Neuronal stem cell (in vitro differentiated cells): Measurements from ENCODE around the gene ETFA.

Source experiments
- DNase-seq: peaks from one replicate; pipeline ENCODE4 v3.0.0-alpha.2; 2013; ENCODE audit warnings: low spot score
- H2AFZ ChIP-seq: one replicate; pipeline ENCODE4 v1.6.1; 2013; ENCODE audit warnings: mild to moderate bottlenecking, low read length, inconsistent platforms
- H2AK5ac ChIP-seq: 2 replicates; pipeline ENCODE4 v1.6.1; 2013; ENCODE audit warnings: low read depth, mild to moderate bottlenecking, inconsistent platforms, low read length, moderate library complexity, mixed read lengths
- H2BK120ac ChIP-seq: 2 replicates; pipeline ENCODE4 v1.6.1; 2013; ENCODE audit warnings: low read depth, mild to moderate bottlenecking, inconsistent platforms, low read length, moderate library complexity, mixed read lengths
- H2BK12ac ChIP-seq: one replicate; pipeline ENCODE4 v1.6.1; 2013; ENCODE audit warnings: low read length, inconsistent platforms
- H2BK15ac ChIP-seq: 2 replicates; pipeline ENCODE4 v1.6.1; 2013; ENCODE audit warnings: mild to moderate bottlenecking, low read length, inconsistent platforms, mixed read lengths
- H2BK5ac ChIP-seq: one replicate; pipeline ENCODE4 v1.6.1; 2013; ENCODE audit warnings: inconsistent platforms, mild to moderate bottlenecking, low read length, moderate library complexity
- H3K14ac ChIP-seq: one replicate; pipeline ENCODE4 v1.6.1; 2013; ENCODE audit warnings: low read length, inconsistent platforms
- H3K18ac ChIP-seq: 2 replicates; pipeline ENCODE4 v1.6.1; 2013; ENCODE audit warnings: low read length, inconsistent platforms
- H3K23ac ChIP-seq: 2 replicates; pipeline ENCODE4 v1.6.1; 2013; ENCODE audit warnings: low read depth, mild to moderate bottlenecking, mixed read lengths, low read length, inconsistent platforms; ENCODE audit not compliant: poor library complexity
- H3K27ac ChIP-seq: replicated peaks from 3 replicates; pipeline ENCODE4 v1.5.1; 2013; ENCODE audit warnings: low read length, inconsistent platforms
- H3K27me3 ChIP-seq, 3 experiments: 2 replicates each; pipeline ENCODE4 v1.6.1; 2013; ENCODE audit warnings: low read length in 3 of 3, mild to moderate bottlenecking in 2 of 3, inconsistent platforms in 1 of 3, low read depth in 1 of 3, mixed read lengths in 1 of 3, moderate library complexity in 1 of 3; ENCODE audit not compliant: control insufficient read depth in 3 of 3, insufficient read depth in 3 of 3
- H3K36me3 ChIP-seq, 2 donors: replicated peaks in 1 of 2; 2 replicates each; pipeline ENCODE4 v1.6.1; 2013; ENCODE audit warnings: low read length in 2 of 2; ENCODE audit not compliant: control insufficient read depth in 2 of 2, insufficient read depth in 2 of 2
- H3K4ac ChIP-seq: 2 replicates; pipeline ENCODE4 v1.6.1; 2013; ENCODE audit warnings: inconsistent platforms, mild to moderate bottlenecking, low read length, moderate library complexity
- H3K4me1 ChIP-seq, 2 donors: 1 replicate in 1 of 2; 2 replicates in 1 of 2; pipeline ENCODE4 v1.6.1; 2013; ENCODE audit warnings: low read length in 2 of 2, low read depth in 1 of 2; ENCODE audit not compliant: control insufficient read depth in 2 of 2, insufficient read depth in 1 of 2
- H3K4me2 ChIP-seq: one replicate; pipeline ENCODE4 v1.6.1; 2013; ENCODE audit warnings: mild to moderate bottlenecking, low read length, inconsistent platforms; ENCODE audit not compliant: insufficient read depth, poor library complexity, severe bottlenecking
- H3K4me3 ChIP-seq, 2 donors: 2 replicates each; pipeline ENCODE4 v1.5.1; 2013; ENCODE audit warnings: low read length in 2 of 2, mild to moderate bottlenecking in 2 of 2, inconsistent platforms in 1 of 2, moderate library complexity in 1 of 2
- H3K79me1 ChIP-seq: one replicate; pipeline ENCODE4 v1.6.1; 2013; ENCODE audit warnings: low read depth, mild to moderate bottlenecking, inconsistent platforms, low read length, moderate library complexity
- H3K9ac ChIP-seq: one replicate; pipeline ENCODE4 v1.6.1; 2013; ENCODE audit warnings: mild to moderate bottlenecking, low read depth, low read length, inconsistent platforms; ENCODE audit not compliant: poor library complexity
- H3K9me3 ChIP-seq, 2 donors: replicated peaks in 1 of 2; 2 replicates each; pipeline versions ENCODE3 to v1.6.1; 2013; ENCODE audit warnings: low read length in 2 of 2, mild to moderate bottlenecking in 2 of 2, inconsistent platforms in 1 of 2, low read depth in 1 of 2, mixed read lengths in 1 of 2, moderate library complexity in 1 of 2; ENCODE audit not compliant: control insufficient read depth in 2 of 2, insufficient read depth in 1 of 2
- H4K8ac ChIP-seq: one replicate; pipeline ENCODE4 v1.6.1; 2013; ENCODE audit warnings: low read depth, mild to moderate bottlenecking, inconsistent platforms, low read length, moderate library complexity
- H4K91ac ChIP-seq: one replicate; pipeline ENCODE4 v1.6.1; 2013; ENCODE audit warnings: low read length, low read depth, mild to moderate bottlenecking, inconsistent platforms; ENCODE audit not compliant: poor library complexity
- WGBS, 2 donors: extraction: QIAGEN DNeasy Blood & Tissue Kit; methylation state at CpG; one replicate each; pipeline ENCODE4 v1.1.7; 2013; ENCODE audit warnings: missing lambda C conversion rate in 2 of 2, mixed read lengths in 1 of 2; ENCODE audit not compliant: insufficient read length in 2 of 2, insufficient replicate concordance in 1 of 2; ENCODE audit errors: extremely low coverage in 2 of 2; 5-methylcytosine and 5-hydroxymethylcytosine counted together

Gene ETFA

DNA sequence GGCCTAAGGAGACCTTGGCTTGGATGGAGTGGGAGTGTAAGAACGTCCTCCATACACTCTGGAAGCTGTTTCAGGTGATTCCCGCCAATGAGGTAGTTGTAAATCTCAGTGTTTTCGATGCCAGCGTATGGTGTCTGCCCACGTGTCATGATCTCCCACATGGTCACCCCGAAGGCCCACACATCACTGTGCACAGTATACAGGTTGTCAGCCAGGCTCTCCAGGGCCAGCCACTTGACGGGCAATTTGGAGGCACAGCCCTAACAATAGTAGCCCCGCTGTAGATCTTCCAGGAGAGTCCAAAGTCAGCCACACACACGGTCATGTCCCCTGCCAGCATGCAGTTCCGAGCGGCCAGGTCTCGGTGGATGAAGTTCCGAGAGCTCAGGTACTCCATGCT is 51.9 kb downstream of the ETFA start:
- Histone ChIP-seq H3K4me1 (peaks cover 0 to 4% of the 10 kb centered on the region in 2 donors), H4K8ac (no peak overlapping the region), H2BK15ac (no peak overlapping the region), H3K14ac (no peak overlapping the region), H3K23ac (no peak overlapping the region), H3K4me3 (no peak overlapping the region), H2BK5ac (no peak overlapping the region), H3K4ac (no peak overlapping the region), H3K36me3 (peaks cover 18 to 56% of the 10 kb centered on the region in 2 donors), H2BK120ac (no peak overlapping the region), H3K4me2 (no peak overlapping the region), H3K79me1 (peaks cover 2% of the 10 kb centered on the region), H2AK5ac (no peak overlapping the region), H4K91ac (no peak overlapping the region), H2AFZ (no peak overlapping the region), H2BK12ac (no peak overlapping the region), H3K27me3 (peaks cover 0 to 1% (median 0%) of the 10 kb centered on the region in 3 experiments), H3K27ac (no peak overlapping the region), H3K9me3 (peaks cover 9 to 36% of the 10 kb centered on the region in 2 donors), H3K9ac (no peak overlapping the region), H3K18ac (no peak overlapping the region)
- no peak for DNase-seq
- WGBS, 2 donors: no CpG with 5 or more reads among the region's 13 CpGs

DNA sequence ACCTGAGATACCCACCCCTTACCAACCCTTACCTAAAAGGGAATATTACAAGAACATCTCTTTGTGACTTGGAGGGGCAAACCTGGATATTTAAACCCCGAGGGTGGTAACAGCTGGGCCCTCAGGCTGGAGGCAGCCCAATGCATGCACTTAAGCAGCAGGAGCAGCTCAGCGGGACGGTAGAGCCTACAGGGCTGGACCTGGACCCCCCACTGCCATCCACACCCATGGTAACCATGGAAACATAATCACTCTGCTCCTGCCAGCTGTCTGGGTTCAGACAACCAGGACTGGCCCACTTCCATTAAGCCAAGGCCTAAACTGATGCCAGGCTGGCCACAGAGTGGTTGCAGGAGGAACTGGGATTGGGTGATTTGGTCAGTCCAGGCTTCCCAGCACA is 52.8 kb downstream of the ETFA start:
- no peak overlapping the region for H3K4ac ChIP-seq
- H4K8ac ChIP-seq: no peak overlapping the region
- no peak for DNase-seq
- H2AK5ac ChIP-seq: no peak overlapping the region
- peaks cover 16 to 52% of the 10 kb centered on the region in 2 donors for H3K36me3 ChIP-seq
- no peak overlapping the region for H3K18ac ChIP-seq
- peaks cover 0 to 4% of the 10 kb centered on the region in 2 donors for H3K4me1 ChIP-seq
- H3K4me3 ChIP-seq: no peak overlapping the region
- H3K9me3 ChIP-seq: peaks cover 7 to 27% of the 10 kb centered on the region in 2 donors
- no peak overlapping the region for H3K23ac ChIP-seq
- H3K27me3 ChIP-seq: peaks cover 0 to 1% (median 0%) of the 10 kb centered on the region in 3 experiments
- H2BK120ac ChIP-seq: no peak overlapping the region
- H3K9ac ChIP-seq: no peak overlapping the region
- no peak overlapping the region for H2AFZ ChIP-seq
- H2BK15ac ChIP-seq: no peak overlapping the region
- no peak overlapping the region for H3K4me2 ChIP-seq
- H3K14ac ChIP-seq: no peak overlapping the region
- H2BK12ac ChIP-seq: peak overlapping the region; percentile 10
- peaks cover 2% of the 10 kb centered on the region for H3K79me1 ChIP-seq
- no peak overlapping the region for H3K27ac ChIP-seq
- WGBS, 2 donors: no CpG with 5 or more reads among the region's 3 CpGs
- H4K91ac ChIP-seq: no peak overlapping the region
- no peak overlapping the region for H2BK5ac ChIP-seq

DNA sequence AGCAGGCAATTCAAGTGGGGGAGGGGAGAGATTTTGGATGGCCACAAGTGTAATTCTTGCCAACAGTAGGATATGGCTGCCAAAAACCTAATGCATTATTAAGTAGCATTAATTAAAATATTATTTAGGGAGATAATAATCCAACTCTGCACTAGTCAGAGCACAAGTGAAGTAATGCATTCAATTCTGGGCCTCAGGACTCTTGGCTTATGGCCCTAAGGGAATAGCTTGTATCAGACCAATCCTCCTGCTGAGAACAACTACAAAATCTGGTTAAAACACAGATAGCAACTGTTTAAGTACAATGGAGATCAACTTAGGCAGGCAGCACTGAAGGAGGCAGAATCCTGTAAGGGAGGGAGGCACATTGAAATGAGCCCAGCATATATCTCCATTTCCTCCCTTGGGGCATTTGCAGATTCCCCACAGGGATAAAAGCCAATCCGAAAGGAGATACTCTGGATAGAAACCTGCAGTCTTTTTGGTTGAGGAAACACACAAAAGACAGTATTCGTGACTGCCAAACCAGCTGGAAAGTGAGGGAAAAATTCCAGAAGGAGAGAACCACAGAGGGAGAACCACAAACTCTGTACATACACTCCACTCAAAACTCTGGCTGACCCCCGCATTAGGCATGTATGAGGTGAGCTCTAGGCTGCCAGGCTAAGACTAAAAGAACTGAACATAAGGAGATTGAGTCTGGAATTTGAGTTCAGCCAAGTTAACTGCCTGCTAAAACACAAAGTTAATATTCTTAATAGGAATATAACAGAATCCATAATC is 57.4 kb downstream of the ETFA start:
- no CpG with 5 or more reads among the region's 3 CpGs for WGBS, 2 donors
- Histone ChIP-seq H3K27me3 (peaks cover 0 to 1% (median 0%) of the 10 kb centered on the region in 3 experiments), H2AFZ (no peak overlapping the region), H3K9ac (no peak overlapping the region), H3K4me2 (no peak overlapping the region), H4K8ac (no peak overlapping the region), H3K4me3 (no peak overlapping the region), H3K79me1 (peaks cover 2% of the 10 kb centered on the region), H2AK5ac (no peak overlapping the region), H2BK120ac (no peak overlapping the region), H4K91ac (no peak overlapping the region), H3K4ac (no peak overlapping the region), H3K36me3 (peaks cover under 1 to 12% of the 10 kb centered on the region in 2 donors), H3K23ac (no peak overlapping the region), H3K14ac (no peak overlapping the region), H2BK5ac (no peak overlapping the region), H3K27ac (no peak overlapping the region), H2BK12ac (no peak overlapping the region), H2BK15ac (no peak overlapping the region), H3K4me1 (peaks cover 0 to 4% of the 10 kb centered on the region in 2 donors), H3K18ac (no peak overlapping the region), H3K9me3 (no peaks in the 10 kb centered on the region)
- DNase-seq: no peak

DNA sequence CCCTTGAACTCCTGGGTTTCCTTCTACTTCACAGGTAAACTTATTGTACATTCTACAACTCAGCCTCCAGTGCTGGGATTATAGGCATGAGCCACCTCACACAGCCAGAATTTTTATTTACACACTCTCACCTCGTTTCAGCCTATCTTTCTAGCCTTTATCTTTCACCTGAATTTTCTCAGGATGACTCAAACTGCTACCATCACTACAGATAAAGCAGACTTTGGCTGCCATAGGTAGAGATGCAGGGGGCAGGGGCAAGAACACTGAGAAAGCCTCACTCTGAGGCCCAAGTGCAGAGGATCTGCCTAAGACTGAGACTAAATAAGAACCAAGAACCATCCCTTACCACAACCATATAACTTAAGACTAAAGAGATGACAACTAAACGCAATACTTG is 59.0 kb downstream of the ETFA start:
- H4K91ac ChIP-seq: no peak overlapping the region
- no peak overlapping the region for H2BK5ac ChIP-seq
- H3K9ac ChIP-seq: no peak overlapping the region
- H2AFZ ChIP-seq: no peak overlapping the region
- no peak overlapping the region for H3K27ac ChIP-seq
- H3K9me3 ChIP-seq: no peaks in the 10 kb centered on the region
- no peak overlapping the region for H3K23ac ChIP-seq
- H2BK12ac ChIP-seq: no peak overlapping the region
- no peak overlapping the region for H4K8ac ChIP-seq
- H2BK15ac ChIP-seq: no peak overlapping the region
- DNase-seq: no peak
- no peaks in the 10 kb centered on the region for H3K4me1 ChIP-seq
- H3K4ac ChIP-seq: no peak overlapping the region
- no peaks in the 10 kb centered on the region for H3K27me3 ChIP-seq
- H2BK120ac ChIP-seq: no peak overlapping the region
- H3K4me3 ChIP-seq: no peak overlapping the region
- no CpG with 5 or more reads among the region's 2 CpGs for WGBS, 2 donors
- no peak overlapping the region for H3K14ac ChIP-seq
- H3K4me2 ChIP-seq: no peak overlapping the region
- no peak overlapping the region for H3K18ac ChIP-seq
- no peak overlapping the region for H2AK5ac ChIP-seq
- H3K79me1 ChIP-seq: no peaks in the 10 kb centered on the region
- H3K36me3 ChIP-seq: peaks cover 0 to 3% of the 10 kb centered on the region in 2 donors
